Neuronal stem cell (in vitro differentiated cells): ENCODE results near the gene ZC3H7B.
A peak's percentile ranks its signal among the peaks of the same experiment; 100 is the strongest.

ENCODE experiments used
- DNase-seq: peaks from one replicate; pipeline ENCODE4 v3.0.0-alpha.2; 2013; ENCODE audit warnings: low spot score
- H2AFZ ChIP-seq: one replicate; pipeline ENCODE4 v1.6.1; 2013; ENCODE audit warnings: mild to moderate bottlenecking, low read length, inconsistent platforms
- H2AK5ac ChIP-seq: 2 replicates; pipeline ENCODE4 v1.6.1; 2013; ENCODE audit warnings: low read depth, mild to moderate bottlenecking, inconsistent platforms, low read length, moderate library complexity, mixed read lengths
- H2BK120ac ChIP-seq: 2 replicates; pipeline ENCODE4 v1.6.1; 2013; ENCODE audit warnings: low read depth, mild to moderate bottlenecking, inconsistent platforms, low read length, moderate library complexity, mixed read lengths
- H2BK12ac ChIP-seq: one replicate; pipeline ENCODE4 v1.6.1; 2013; ENCODE audit warnings: low read length, inconsistent platforms
- H2BK15ac ChIP-seq: 2 replicates; pipeline ENCODE4 v1.6.1; 2013; ENCODE audit warnings: mild to moderate bottlenecking, low read length, inconsistent platforms, mixed read lengths
- H2BK5ac ChIP-seq: one replicate; pipeline ENCODE4 v1.6.1; 2013; ENCODE audit warnings: inconsistent platforms, mild to moderate bottlenecking, low read length, moderate library complexity
- H3K14ac ChIP-seq: one replicate; pipeline ENCODE4 v1.6.1; 2013; ENCODE audit warnings: low read length, inconsistent platforms
- H3K18ac ChIP-seq: 2 replicates; pipeline ENCODE4 v1.6.1; 2013; ENCODE audit warnings: low read length, inconsistent platforms
- H3K23ac ChIP-seq: 2 replicates; pipeline ENCODE4 v1.6.1; 2013; ENCODE audit warnings: low read depth, mild to moderate bottlenecking, mixed read lengths, low read length, inconsistent platforms; ENCODE audit not compliant: poor library complexity
- H3K27ac ChIP-seq: replicated peaks from 3 replicates; pipeline ENCODE4 v1.5.1; 2013; ENCODE audit warnings: low read length, inconsistent platforms
- H3K27me3 ChIP-seq, 3 experiments: 2 replicates each; pipeline ENCODE4 v1.6.1; 2013; ENCODE audit warnings: low read length in 3 of 3, mild to moderate bottlenecking in 2 of 3, inconsistent platforms in 1 of 3, low read depth in 1 of 3, mixed read lengths in 1 of 3, moderate library complexity in 1 of 3; ENCODE audit not compliant: control insufficient read depth in 3 of 3, insufficient read depth in 3 of 3
- H3K36me3 ChIP-seq, 2 donors: replicated peaks in 1 of 2; 2 replicates each; pipeline ENCODE4 v1.6.1; 2013; ENCODE audit warnings: low read length in 2 of 2; ENCODE audit not compliant: control insufficient read depth in 2 of 2, insufficient read depth in 2 of 2
- H3K4ac ChIP-seq: 2 replicates; pipeline ENCODE4 v1.6.1; 2013; ENCODE audit warnings: inconsistent platforms, mild to moderate bottlenecking, low read length, moderate library complexity
- H3K4me1 ChIP-seq, 2 donors: 1 replicate in 1 of 2; 2 replicates in 1 of 2; pipeline ENCODE4 v1.6.1; 2013; ENCODE audit warnings: low read length in 2 of 2, low read depth in 1 of 2; ENCODE audit not compliant: control insufficient read depth in 2 of 2, insufficient read depth in 1 of 2
- H3K4me2 ChIP-seq: one replicate; pipeline ENCODE4 v1.6.1; 2013; ENCODE audit warnings: mild to moderate bottlenecking, low read length, inconsistent platforms; ENCODE audit not compliant: insufficient read depth, poor library complexity, severe bottlenecking
- H3K4me3 ChIP-seq, 2 donors: 2 replicates each; pipeline ENCODE4 v1.5.1; 2013; ENCODE audit warnings: low read length in 2 of 2, mild to moderate bottlenecking in 2 of 2, inconsistent platforms in 1 of 2, moderate library complexity in 1 of 2
- H3K79me1 ChIP-seq: one replicate; pipeline ENCODE4 v1.6.1; 2013; ENCODE audit warnings: low read depth, mild to moderate bottlenecking, inconsistent platforms, low read length, moderate library complexity
- H3K9ac ChIP-seq: one replicate; pipeline ENCODE4 v1.6.1; 2013; ENCODE audit warnings: mild to moderate bottlenecking, low read depth, low read length, inconsistent platforms; ENCODE audit not compliant: poor library complexity
- H3K9me3 ChIP-seq, 2 donors: replicated peaks in 1 of 2; 2 replicates each; pipeline versions ENCODE3 to v1.6.1; 2013; ENCODE audit warnings: low read length in 2 of 2, mild to moderate bottlenecking in 2 of 2, inconsistent platforms in 1 of 2, low read depth in 1 of 2, mixed read lengths in 1 of 2, moderate library complexity in 1 of 2; ENCODE audit not compliant: control insufficient read depth in 2 of 2, insufficient read depth in 1 of 2
- H4K8ac ChIP-seq: one replicate; pipeline ENCODE4 v1.6.1; 2013; ENCODE audit warnings: low read depth, mild to moderate bottlenecking, inconsistent platforms, low read length, moderate library complexity
- H4K91ac ChIP-seq: one replicate; pipeline ENCODE4 v1.6.1; 2013; ENCODE audit warnings: low read length, low read depth, mild to moderate bottlenecking, inconsistent platforms; ENCODE audit not compliant: poor library complexity
- WGBS, 2 donors: extraction: QIAGEN DNeasy Blood & Tissue Kit; methylation state at CpG; one replicate each; pipeline ENCODE4 v1.1.7; 2013; ENCODE audit warnings: missing lambda C conversion rate in 2 of 2, mixed read lengths in 1 of 2; ENCODE audit not compliant: insufficient read length in 2 of 2, insufficient replicate concordance in 1 of 2; ENCODE audit errors: extremely low coverage in 2 of 2; 5-methylcytosine and 5-hydroxymethylcytosine counted together

The ZC3H7B gene

DNA sequence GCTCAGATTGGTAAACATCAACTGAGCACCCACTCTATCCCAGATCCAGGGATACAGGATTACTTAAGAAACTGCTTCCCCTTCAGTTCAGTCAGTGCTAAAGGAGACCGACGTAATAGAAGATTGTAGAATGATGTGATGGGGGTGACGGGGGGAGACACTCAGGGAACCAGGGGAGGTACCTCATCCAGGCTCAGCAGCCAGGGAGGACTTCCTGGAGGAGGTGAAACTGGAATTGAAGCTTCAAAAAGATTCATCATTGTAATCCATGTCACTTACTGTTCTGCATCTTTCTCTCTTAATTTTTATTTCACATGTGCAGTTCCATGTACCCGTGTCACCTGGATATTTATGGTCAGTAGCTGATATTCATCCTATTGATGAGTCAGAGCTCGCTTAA lies 61.3 kb downstream of the ZC3H7B start:
- H2BK120ac ChIP-seq: no peak overlapping the region
- no peak overlapping the region for H3K23ac ChIP-seq
- no CpG with 5 or more reads among the region's 5 CpGs for WGBS, 2 donors
- peaks cover 14 to 28% of the 10 kb centered on the region in 2 donors for H3K4me1 ChIP-seq
- H3K4me3 ChIP-seq: no peak overlapping the region
- H2AK5ac ChIP-seq: no peak overlapping the region
- H2BK5ac ChIP-seq: no peak overlapping the region
- H3K9ac ChIP-seq: no peak overlapping the region
- peaks cover 4 to 23% of the 10 kb centered on the region in 2 donors for H3K36me3 ChIP-seq
- H2BK15ac ChIP-seq: no peak overlapping the region
- no peak overlapping the region for H3K18ac ChIP-seq
- H4K8ac ChIP-seq: no peak overlapping the region
- H3K79me1 ChIP-seq: peaks cover 5% of the 10 kb centered on the region
- H3K27ac ChIP-seq: no peak overlapping the region
- DNase-seq: no peak
- H2BK12ac ChIP-seq: no peak overlapping the region
- no peak overlapping the region for H4K91ac ChIP-seq
- H2AFZ ChIP-seq: no peak overlapping the region
- H3K4ac ChIP-seq: no peak overlapping the region
- H3K9me3 ChIP-seq: no peaks in the 10 kb centered on the region
- H3K14ac ChIP-seq: no peak overlapping the region
- H3K4me2 ChIP-seq: no peak overlapping the region
- H3K27me3 ChIP-seq: peaks cover 0 to 3% (median 0%) of the 10 kb centered on the region in 3 experiments

DNA sequence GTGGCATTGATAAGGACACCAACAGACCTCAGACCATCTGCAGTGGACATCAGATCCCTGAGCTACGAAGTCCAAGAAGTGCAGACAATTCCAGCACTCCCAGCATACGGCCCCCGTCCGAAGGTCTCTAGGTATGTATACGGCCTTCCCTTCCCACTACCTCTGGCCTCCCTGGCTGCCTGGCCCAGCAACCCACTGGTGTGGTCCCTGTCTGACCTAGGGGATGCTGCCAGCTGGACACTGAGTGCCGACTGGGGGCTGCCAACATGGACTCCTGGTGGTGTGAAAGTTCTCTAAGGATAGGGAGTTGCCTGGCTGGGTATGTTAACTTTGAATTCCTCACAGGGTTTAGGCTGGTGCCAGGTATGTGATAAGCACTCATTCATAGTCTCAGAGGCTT lies 62.9 kb downstream of the ZC3H7B start:
- no peak overlapping the region for H3K4me3 ChIP-seq
- no peak overlapping the region for H3K27ac ChIP-seq
- H3K9ac ChIP-seq: no peak overlapping the region
- H3K27me3 ChIP-seq: peaks cover 0 to 3% (median 0%) of the 10 kb centered on the region in 3 experiments
- no peak overlapping the region for H4K8ac ChIP-seq
- no peak overlapping the region for H4K91ac ChIP-seq
- H3K4me2 ChIP-seq: no peak overlapping the region
- H3K79me1 ChIP-seq: peaks cover 3% of the 10 kb centered on the region
- H2BK15ac ChIP-seq: no peak overlapping the region
- H3K9me3 ChIP-seq: no peaks in the 10 kb centered on the region
- no peak overlapping the region for H3K18ac ChIP-seq
- WGBS, 2 donors: no CpG with 5 or more reads among the region's 6 CpGs
- H2BK120ac ChIP-seq: peak overlapping the region; percentile 21
- peak overlapping the region; percentile 75 for H2BK12ac ChIP-seq
- H3K14ac ChIP-seq: no peak overlapping the region
- peaks cover 3 to 7% of the 10 kb centered on the region in 2 donors for H3K36me3 ChIP-seq
- H2AFZ ChIP-seq: no peak overlapping the region
- H3K23ac ChIP-seq: no peak overlapping the region
- H2BK5ac ChIP-seq: no peak overlapping the region
- no peak overlapping the region for H2AK5ac ChIP-seq
- DNase-seq: no peak
- H3K4ac ChIP-seq: no peak overlapping the region
- H3K4me1 ChIP-seq: peaks cover 16 to 31% of the 10 kb centered on the region in 2 donors

DNA sequence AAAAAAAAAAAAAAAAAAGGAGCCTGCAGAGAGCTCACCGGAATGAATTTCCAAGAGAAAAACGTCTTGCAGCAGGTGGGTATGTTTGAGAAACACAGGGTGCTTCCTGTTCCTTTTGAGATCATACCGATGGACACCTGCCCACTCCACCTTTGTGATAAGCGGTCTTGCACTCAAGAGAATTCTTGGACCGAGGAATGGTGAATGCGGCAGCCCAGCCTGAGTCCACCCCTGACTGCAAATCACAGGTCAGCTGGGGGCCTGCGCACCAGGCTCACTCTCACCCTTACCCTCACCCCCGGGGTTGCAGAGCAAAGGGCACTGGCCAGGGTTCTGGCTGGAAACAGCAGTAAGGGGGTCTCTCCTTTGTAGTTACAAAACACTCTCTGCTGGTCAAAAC lies 63.6 kb downstream of the ZC3H7B start:
- H4K8ac ChIP-seq: no peak overlapping the region
- H3K9me3 ChIP-seq: no peaks in the 10 kb centered on the region
- H3K14ac ChIP-seq: no peak overlapping the region
- H2BK12ac ChIP-seq: no peak overlapping the region
- H2AFZ ChIP-seq: no peak overlapping the region
- H3K9ac ChIP-seq: no peak overlapping the region
- no peak overlapping the region for H3K27ac ChIP-seq
- peaks cover 0 to 3% (median 0%) of the 10 kb centered on the region in 3 experiments for H3K27me3 ChIP-seq
- no peak overlapping the region for H2BK15ac ChIP-seq
- no CpG with 5 or more reads among the region's 8 CpGs for WGBS, 2 donors
- H2AK5ac ChIP-seq: no peak overlapping the region
- no peak overlapping the region for H3K18ac ChIP-seq
- no peak overlapping the region for H3K4me2 ChIP-seq
- H4K91ac ChIP-seq: no peak overlapping the region
- no peak overlapping the region for H3K4ac ChIP-seq
- no peak for DNase-seq
- H2BK120ac ChIP-seq: no peak overlapping the region
- H3K36me3 ChIP-seq: peaks cover 3 to 5% of the 10 kb centered on the region in 2 donors
- H3K4me3 ChIP-seq: no peak overlapping the region
- H2BK5ac ChIP-seq: no peak overlapping the region
- peaks cover 15 to 29% of the 10 kb centered on the region in 2 donors for H3K4me1 ChIP-seq
- H3K79me1 ChIP-seq: peaks cover 3% of the 10 kb centered on the region
- no peak overlapping the region for H3K23ac ChIP-seq

DNA sequence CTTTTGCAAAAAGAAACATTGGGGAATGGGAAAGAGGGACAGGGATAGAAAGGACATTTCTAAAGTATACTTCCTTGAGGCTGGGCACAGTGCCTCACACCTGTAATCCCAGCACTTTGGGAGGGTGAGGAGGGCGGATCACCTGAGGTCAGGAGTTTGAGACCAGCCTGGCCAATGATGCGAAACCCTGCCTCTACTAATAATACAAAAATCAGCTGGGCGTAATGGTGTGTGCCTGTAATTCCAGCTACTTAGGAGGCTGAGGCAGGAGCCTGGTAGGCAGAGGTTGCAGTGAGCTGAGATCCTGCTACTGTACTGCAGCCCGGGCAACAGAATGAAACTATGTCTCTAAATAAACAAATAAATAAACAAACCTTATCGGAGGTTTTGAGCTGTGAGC lies 64.1 kb downstream of the ZC3H7B start:
- Histone ChIP-seq H3K79me1 (peaks cover 3% of the 10 kb centered on the region), H3K18ac (no peak overlapping the region), H3K4me1 (peaks cover 14 to 24% of the 10 kb centered on the region in 2 donors), H3K9ac (no peak overlapping the region), H3K9me3 (no peaks in the 10 kb centered on the region), H2BK5ac (no peak overlapping the region), H3K27ac (no peak overlapping the region), H3K4me3 (no peak overlapping the region), H2AK5ac (no peak overlapping the region), H4K91ac (no peak overlapping the region), H2BK12ac (no peak overlapping the region), H3K4ac (no peak overlapping the region), H3K4me2 (no peak overlapping the region), H2AFZ (no peak overlapping the region), H3K27me3 (peaks cover 0 to 3% (median 0%) of the 10 kb centered on the region in 3 experiments), H3K36me3 (peaks cover 0 to 1% of the 10 kb centered on the region in 2 donors), H2BK15ac (no peak overlapping the region), H3K14ac (no peak overlapping the region), H3K23ac (no peak overlapping the region), H4K8ac (no peak overlapping the region), H2BK120ac (no peak overlapping the region)
- no peak for DNase-seq
- no CpG with 5 or more reads among the region's 5 CpGs for WGBS, 2 donors
